ENCODE measurements around the gene MS4A6A. TPM values are rescaled to one million over a fixed set of nuclear protein-coding genes. Genes with fewer than 3 reads are reported as not detected.

The MS4A6A gene
- 100 to 1,000 TPM in 1 of 4 donors, 10 to 100 TPM in 3; 53.1 to 103 (median 71.4) TPM for total RNA-seq

- 64 to 73% methylated on average over 10 of the region's 10 CpGs for WGBS, 2 donors
- no peak for DNase-seq (ENCODE audit: low spot score in 2 of 2)
- Histone ChIP-seq H3K9me3 (no peaks in the 10 kb centered on the region), H3K27ac (peak within 1 kb of the TSS in 2 of 4 donors; percentile 59 to 67), H3K4me1 (no peaks in the 10 kb centered on the region), H3K36me3 (no peaks in the 10 kb centered on the region), H3K27me3 (no peaks in the 10 kb centered on the region), H3K4me3 (peak within 1 kb of the TSS in 3 of 4 donors; percentile 3 to 37 (median 12))
- TF ChIP-seq, protein P1, sequence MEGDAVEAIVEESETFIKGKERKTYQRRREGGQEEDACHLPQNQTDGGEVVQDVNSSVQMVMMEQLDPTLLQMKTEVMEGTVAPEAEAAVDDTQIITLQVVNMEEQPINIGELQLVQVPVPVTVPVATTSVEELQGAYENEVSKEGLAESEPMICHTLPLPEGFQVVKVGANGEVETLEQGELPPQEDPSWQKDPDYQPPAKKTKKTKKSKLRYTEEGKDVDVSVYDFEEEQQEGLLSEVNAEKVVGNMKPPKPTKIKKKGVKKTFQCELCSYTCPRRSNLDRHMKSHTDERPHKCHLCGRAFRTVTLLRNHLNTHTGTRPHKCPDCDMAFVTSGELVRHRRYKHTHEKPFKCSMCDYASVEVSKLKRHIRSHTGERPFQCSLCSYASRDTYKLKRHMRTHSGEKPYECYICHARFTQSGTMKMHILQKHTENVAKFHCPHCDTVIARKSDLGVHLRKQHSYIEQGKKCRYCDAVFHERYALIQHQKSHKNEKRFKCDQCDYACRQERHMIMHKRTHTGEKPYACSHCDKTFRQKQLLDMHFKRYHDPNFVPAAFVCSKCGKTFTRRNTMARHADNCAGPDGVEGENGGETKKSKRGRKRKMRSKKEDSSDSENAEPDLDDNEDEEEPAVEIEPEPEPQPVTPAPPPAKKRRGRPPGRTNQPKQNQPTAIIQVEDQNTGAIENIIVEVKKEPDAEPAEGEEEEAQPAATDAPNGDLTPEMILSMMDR (IDR thresholded peaks at IDR 0.05): no peak
- peak in 1 of 2 donors; percentile 46 for TF ChIP-seq EP300 (IDR thresholded peaks at IDR 0.05)
Observed at GRCh38 chr11:60182541-60183330, at the start of gene MS4A6A. Gene MS4A6A (minus strand): TSS chr11:60183083. CDS start chr11:60181727, 1,356 bp downstream.

DNA sequence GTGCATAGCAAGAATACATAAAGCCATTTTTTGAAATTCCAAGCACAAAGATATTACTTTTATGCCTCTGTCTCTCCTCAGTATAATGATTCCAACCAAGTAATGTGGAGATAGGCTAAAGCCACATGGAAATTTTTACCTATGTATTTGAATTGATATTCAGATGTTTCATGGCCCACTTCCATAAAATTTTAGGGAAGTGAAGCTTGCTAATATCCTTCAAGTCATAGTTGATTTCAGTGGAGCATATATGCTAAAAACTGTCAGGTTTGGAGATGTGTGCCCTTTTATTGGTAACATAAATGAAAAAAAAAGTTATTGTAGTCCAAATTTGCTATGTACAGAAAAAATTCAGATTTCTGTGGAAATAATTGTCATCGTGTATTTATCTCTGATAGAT is 47.8 kb upstream of the MS4A6A start:
- H3K36me3 ChIP-seq: no peaks in the 10 kb centered on the region
- H3K27ac ChIP-seq: no peak overlapping the region
- no peaks in the 10 kb centered on the region for H3K27me3 ChIP-seq
- WGBS, 2 donors: 63 to 66% methylated on average over 1 of the region's 1 CpG
- no peak for DNase-seq (ENCODE audit: low spot score in 2 of 2)
- H3K4me3 ChIP-seq: no peak overlapping the region
- TF ChIP-seq, protein P1 (IDR thresholded peaks at IDR 0.05): no peak
- TF ChIP-seq EP300 (IDR thresholded peaks at IDR 0.05): no peak
- no peak for TF ChIP-seq POLR2A (IDR thresholded peaks at IDR 0.05)
- H3K9me3 ChIP-seq: no peaks in the 10 kb centered on the region
- H3K4me1 ChIP-seq: no peaks in the 10 kb centered on the region

GRCh38 chr11:60222141-60222540 is 39.3 kb upstream of the MS4A6A start:
- no peak for DNase-seq (ENCODE audit: low spot score in 2 of 2)
- Histone ChIP-seq H3K4me1 (no peaks in the 10 kb centered on the region), H3K27ac (no peak overlapping the region), H3K36me3 (no peaks in the 10 kb centered on the region), H3K4me3 (no peak overlapping the region), H3K27me3 (no peaks in the 10 kb centered on the region), H3K9me3 (no peaks in the 10 kb centered on the region)
- 91 to 93% methylated on average over 4 of the region's 4 CpGs for WGBS, 2 donors
- TF ChIP-seq POLR2A (IDR thresholded peaks at IDR 0.05): no peak
- TF ChIP-seq, protein P1 (IDR thresholded peaks at IDR 0.05): no peak
- TF ChIP-seq EP300 (IDR thresholded peaks at IDR 0.05): no peak

DNA sequence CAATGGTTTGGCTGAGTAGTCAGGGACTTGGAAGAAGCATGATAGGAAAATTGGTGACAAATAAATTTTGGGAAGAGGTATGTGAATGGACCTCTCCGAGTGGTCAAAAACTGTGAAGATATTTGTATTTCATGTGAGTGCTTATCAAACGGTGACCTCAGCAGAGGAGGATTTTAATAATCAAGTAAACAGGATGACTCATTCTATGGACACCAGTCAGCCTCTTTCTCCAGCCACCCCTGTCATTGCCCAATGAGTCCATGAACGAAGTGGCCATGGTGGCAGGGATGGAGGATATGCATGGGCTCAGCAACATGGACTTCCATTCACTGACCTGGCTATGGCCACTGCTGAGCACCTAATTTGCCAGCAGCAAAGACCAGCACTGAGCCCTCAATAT is 38.8 kb upstream of the MS4A6A start:
- H3K4me3 ChIP-seq: no peak overlapping the region
- no peak for TF ChIP-seq POLR2A (IDR thresholded peaks at IDR 0.05)
- no peak for TF ChIP-seq EP300 (IDR thresholded peaks at IDR 0.05)
- TF ChIP-seq, protein P1 (IDR thresholded peaks at IDR 0.05): no peak
- no peaks in the 10 kb centered on the region for H3K4me1 ChIP-seq
- H3K27me3 ChIP-seq: no peaks in the 10 kb centered on the region
- 72 to 77% methylated on average over 3 of the region's 3 CpGs for WGBS, 2 donors
- no peak for DNase-seq (ENCODE audit: low spot score in 2 of 2)
- no peaks in the 10 kb centered on the region for H3K36me3 ChIP-seq
- H3K9me3 ChIP-seq: no peaks in the 10 kb centered on the region
- H3K27ac ChIP-seq: no peak overlapping the region

GRCh38 chr11:60221181-60221580 is 38.3 kb upstream of the MS4A6A start:
- no peaks in the 10 kb centered on the region for H3K4me1 ChIP-seq
- no peaks in the 10 kb centered on the region for H3K27me3 ChIP-seq
- H3K4me3 ChIP-seq: no peak overlapping the region
- no peak for DNase-seq (ENCODE audit: low spot score in 2 of 2)
- no peak overlapping the region for H3K27ac ChIP-seq
- H3K9me3 ChIP-seq: no peaks in the 10 kb centered on the region
- WGBS, 2 donors: 83 to 86% methylated on average over 3 of the region's 3 CpGs
- H3K36me3 ChIP-seq: no peaks in the 10 kb centered on the region
- TF ChIP-seq EP300 (IDR thresholded peaks at IDR 0.05) (no peak), POLR2A (IDR thresholded peaks at IDR 0.05) (no peak)
- TF ChIP-seq, protein P1 (IDR thresholded peaks at IDR 0.05): no peak

Data from tibial nerve (tissue), 4 donors.